ENCODE measurements around the gene STMN3. TPM values are rescaled to one million over a fixed set of nuclear protein-coding genes. Genes with fewer than 3 reads are reported as not detected.

Gene STMN3
- total and polyA plus RNA-seq, 2 of the 8 experiments (the other 6 are each of a cell fraction or from before 2014, with no cell fraction given): 51.5 to 63.1 TPM

DNA sequence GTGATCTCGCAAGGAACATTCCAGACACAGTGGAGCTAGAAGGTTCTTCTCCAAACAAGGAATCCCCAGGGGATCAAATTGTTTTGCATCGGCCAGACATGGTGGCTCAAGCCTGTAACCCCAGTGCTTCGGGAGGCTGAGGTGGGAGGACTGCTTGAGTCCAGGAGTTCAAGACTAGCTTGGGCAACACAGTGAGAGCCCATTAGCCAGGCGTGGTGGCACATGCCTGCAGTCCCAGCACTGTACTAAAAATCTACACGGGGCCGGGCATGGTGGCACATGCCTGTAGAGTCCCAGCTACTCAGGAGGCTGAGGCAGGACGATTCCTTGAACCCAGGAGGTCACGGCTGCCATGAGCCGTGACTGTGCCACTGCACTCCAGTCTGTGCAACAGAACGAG, 41.6 kb downstream of the STMN3 start:
- CTCF ChIA-PET (ENCODE audit: partially characterized antibody): interaction anchor here (0.8 to 2.6 kb wide), 4 partner anchors 10 to 74 kb away, joined by 3 to 13 read pairs (median 6); partner anchors contain the start of gene PTK6
- Histone ChIP-seq H2BK20ac (ENCODE audit: low read length) (no peak overlapping the region), H3K36me3 (ENCODE audit: control insufficient read depth in 2 of 4, insufficient read depth in 4 of 4, low read length in 3 of 4) (peaks cover 0 to 12% (median 7%) of the 10 kb centered on the region in 4 experiments; a peak in 3 of 8 replicates), H3K27ac (ENCODE audit: low read depth, low read length) (no peak overlapping the region), H3K4ac (replicated peaks; ENCODE audit: insufficient read length, low read depth, low read length) (no peak overlapping the region), H3K23ac (ENCODE audit: insufficient read length) (no peak overlapping the region), H2BK15ac (ENCODE audit: low read length) (no peak overlapping the region), H3K23me2 (ENCODE audit: low read depth, low read length) (no peaks in the 10 kb centered on the region), H2BK12ac (ENCODE audit: low read depth, low read length) (no peak overlapping the region), H4K5ac (ENCODE audit: insufficient read length, low read depth, low read length) (no peak overlapping the region), H3K4me2 (ENCODE audit: insufficient read depth in 1 of 2, low read depth in 2 of 2, low read length in 2 of 2) (no peak overlapping the region), H4K8ac (ENCODE audit: extremely low read depth, insufficient read depth, low read length) (no peak overlapping the region), H3K56ac (replicated peaks; ENCODE audit: insufficient read length, low read depth, low read length) (no peak overlapping the region), H3K9me3 (ENCODE audit: insufficient read depth in 2 of 2, low read depth in 1 of 2, low read length in 1 of 2) (peaks cover 9% of the 10 kb centered on the region in 2 experiments; a peak in 3 of 4 replicates), H2BK5ac (ENCODE audit: low read depth, low read length) (no peak overlapping the region), H4K20me1 (replicated peaks in 1 of 2; ENCODE audit: control insufficient read depth in 1 of 2, insufficient read depth in 2 of 2, low read length in 2 of 2) (peaks cover 0 to 3% of the 10 kb centered on the region in 2 experiments), H2BK120ac (replicated peaks; ENCODE audit: low read depth, low read length) (no peak overlapping the region), H4K91ac (replicated peaks; ENCODE audit: insufficient read length, low read length) (no peak overlapping the region), H3K79me1 (ENCODE audit: low read depth, low read length) (0 out of 2 replicates have a peak, but pooled peaks cover 2% of the 10 kb centered on the region), H3K79me2 (ENCODE audit: control insufficient read depth in 1 of 2, insufficient read depth in 2 of 2, low read length in 2 of 2) (peaks cover 0 to 17% of the 10 kb centered on the region in 2 experiments; a peak in 1 of 4 replicates), H3K14ac (ENCODE audit: insufficient read length) (no peak overlapping the region), H3K18ac (ENCODE audit: extremely low read depth, low read length) (no peak overlapping the region), H3K9ac (replicated peaks in 1 of 4; ENCODE audit: extremely low read depth in 1 of 4, low read depth in 3 of 4, low read length in 3 of 4) (no peak overlapping the region), H3K4me1 (replicated peaks in 1 of 4; ENCODE audit: control insufficient read depth in 3 of 4, insufficient read depth in 4 of 4, low read length in 3 of 4) (no peaks in the 10 kb centered on the region), H2AFZ (ENCODE audit: low read length) (no peak overlapping the region), H3K27me3 (replicated peaks in 1 of 4; ENCODE audit: control insufficient read depth in 3 of 4, extremely low read depth in 1 of 4, insufficient read depth in 3 of 4, low read length in 3 of 4) (no peaks in the 10 kb centered on the region), H3K4me3 (ENCODE audit: extremely low read depth in 1 of 4, insufficient read depth in 2 of 4, low read depth in 3 of 4, low read length in 4 of 4) (no peak overlapping the region), H2AK5ac (ENCODE audit: low read depth, low read length) (no peak overlapping the region)
- POLR2A ChIA-PET (ENCODE audit: partially characterized antibody): interaction anchor here (1.2 to 1.6 kb wide), 2 partner anchors 41 to 97 kb away, joined by 3 read pairs; partner anchors contain the start of genes ARFRP1 and ZGPAT
- 96% methylated on average over 10 of the region's 10 CpGs; no CpG with 5 or more reads in 1 of the 2 experiments for WGBS, 2 experiments (ENCODE audit: extremely low coverage in 1 of 2, insufficient coverage in 1 of 2, insufficient read length in 1 of 2, insufficient replicate concordance in 2 of 2, low coverage in 1 of 2, low lambda C conversion rate in 2 of 2, missing lambda C conversion rate in 1 of 2)
- no peak for TF ChIP-seq NANOG (IDR thresholded peaks at IDR 0.05; ENCODE audit: insufficient read depth, low read depth, low read length, poor library complexity, severe bottlenecking)
- no peak for TF ChIP-seq EZH2 (IDR thresholded peaks at IDR 0.05; ENCODE audit: low read depth, low read length, severe bottlenecking)
- DNase-seq (ENCODE audit: low read depth in 1 of 2, low spot score in 2 of 2): no peak
- no peak for FAIRE-seq

All from H1 (cell line).